Thyroid gland (tissue), 4 donors: Measurements from ENCODE around the gene DMD.

Source experiments
- POLR2A ChIP-seq, 2 donors: fragments of 450-650 bp; IDR thresholded peaks; one replicate each; pipeline ENCODE4 v1.6.1; 2017; ENCODE audit warnings: antibody characterized with exemption in 2 of 2, mild to moderate bottlenecking in 2 of 2, moderate library complexity in 1 of 2
- TF ChIP-seq, protein P1 (sequence below), 6 experiments: fragments of 200-600 bp in 3 of 6; fragments of 450-650 bp in 3 of 6; sonication (generic) in 3 of 6; IDR thresholded peaks; one replicate each; pipeline ENCODE4 v1.5.1; 2016 to 2019; ENCODE audit warnings: antibody characterized with exemption in 6 of 6, mild to moderate bottlenecking in 2 of 6, inconsistent platforms in 1 of 6, moderate library complexity in 1 of 6

DNA sequence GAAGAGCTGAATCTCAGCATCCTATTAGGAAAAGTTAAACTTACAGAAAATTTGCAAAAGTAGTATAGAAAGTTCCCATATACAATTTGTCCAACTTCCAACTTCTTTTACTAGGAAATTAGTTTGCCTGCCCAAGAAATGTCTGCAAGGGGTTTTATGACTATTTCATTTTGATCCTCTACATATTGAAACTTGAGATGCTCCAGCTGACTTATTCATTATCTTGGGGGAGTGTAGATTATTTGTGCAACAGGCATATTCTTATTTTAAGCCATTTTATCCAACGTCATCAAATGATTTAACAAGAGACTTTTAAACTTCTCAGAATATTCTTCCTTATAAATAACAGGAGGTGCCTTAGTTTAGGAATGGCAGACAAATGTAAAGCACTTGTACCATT lies 1822.4 kb downstream of the DMD start:
- TF ChIP-seq, protein P1, sequence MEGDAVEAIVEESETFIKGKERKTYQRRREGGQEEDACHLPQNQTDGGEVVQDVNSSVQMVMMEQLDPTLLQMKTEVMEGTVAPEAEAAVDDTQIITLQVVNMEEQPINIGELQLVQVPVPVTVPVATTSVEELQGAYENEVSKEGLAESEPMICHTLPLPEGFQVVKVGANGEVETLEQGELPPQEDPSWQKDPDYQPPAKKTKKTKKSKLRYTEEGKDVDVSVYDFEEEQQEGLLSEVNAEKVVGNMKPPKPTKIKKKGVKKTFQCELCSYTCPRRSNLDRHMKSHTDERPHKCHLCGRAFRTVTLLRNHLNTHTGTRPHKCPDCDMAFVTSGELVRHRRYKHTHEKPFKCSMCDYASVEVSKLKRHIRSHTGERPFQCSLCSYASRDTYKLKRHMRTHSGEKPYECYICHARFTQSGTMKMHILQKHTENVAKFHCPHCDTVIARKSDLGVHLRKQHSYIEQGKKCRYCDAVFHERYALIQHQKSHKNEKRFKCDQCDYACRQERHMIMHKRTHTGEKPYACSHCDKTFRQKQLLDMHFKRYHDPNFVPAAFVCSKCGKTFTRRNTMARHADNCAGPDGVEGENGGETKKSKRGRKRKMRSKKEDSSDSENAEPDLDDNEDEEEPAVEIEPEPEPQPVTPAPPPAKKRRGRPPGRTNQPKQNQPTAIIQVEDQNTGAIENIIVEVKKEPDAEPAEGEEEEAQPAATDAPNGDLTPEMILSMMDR (IDR thresholded peaks at IDR 0.05) = no peak
- no peak for TF ChIP-seq POLR2A (IDR thresholded peaks at IDR 0.05)
